ELR (cell line): ENCODE measurements around the gene MTFR1L.
A peak's percentile ranks its signal among the peaks of the same experiment; 100 is the strongest.
"Not testable (repeated sequence)": the region's sequence is repeated elsewhere in the genome, so short reads cannot be mapped to it uniquely, and the experiment has no call there.

Experiments used
- DNase-seq: peaks from one replicate; pipeline ENCODE4 v3.0.0-alpha.2; 2015; ENCODE audit warnings: low read depth

The MTFR1L gene

GRCh38 chr1:25825605-25826004, 5.9 kb downstream of the MTFR1L start:
- DNase-seq, result peak; percentile 29

GRCh38 chr1:25826571-25826970, 6.8 kb downstream of the MTFR1L start:
- no peak for DNase-seq

- no peak for DNase-seq
Measured at GRCh38 chr1:25828491-25828890, 8.7 kb downstream of the MTFR1L start.

GRCh38 chr1:25829046-25829445, 9.3 kb downstream of the MTFR1L start:
- no peak for DNase-seq

GRCh38 chr1:25831569-25832196, 11.9 kb downstream of the MTFR1L start:
- no peak for DNase-seq

GRCh38 chr1:25832336-25833037, 12.7 kb downstream of the MTFR1L start:
- peak; percentile 64 for DNase-seq

- no peak for DNase-seq
Measured at GRCh38 chr1:25833158-25833557, 13.4 kb downstream of the MTFR1L start.

GRCh38 chr1:25834894-25835293, 15.1 kb downstream of the MTFR1L start:
- DNase-seq, result no peak

GRCh38 chr1:25836695-25837094, 16.9 kb downstream of the MTFR1L start:
- DNase-seq, result no peak

- DNase-seq, result peak; percentile 25
Measured at GRCh38 chr1:25837262-25837875, 17.6 kb downstream of the MTFR1L start.

GRCh38 chr1:25839808-25840207, 20.1 kb downstream of the MTFR1L start:
- DNase-seq, result not testable (repeated sequence)

GRCh38 chr1:25843483-25843882, 23.7 kb downstream of the MTFR1L start:
- DNase-seq, result no peak

GRCh38 chr1:25844536-25845337, 25.0 kb downstream of the MTFR1L start:
- peak; percentile 32 for DNase-seq

- no peak for DNase-seq
Measured at GRCh38 chr1:25845664-25846063, 25.9 kb downstream of the MTFR1L start.

GRCh38 chr1:25847929-25848328, 28.2 kb downstream of the MTFR1L start:
- no peak for DNase-seq

GRCh38 chr1:25848531-25848930, 28.8 kb downstream of the MTFR1L start:
- peak; percentile 61 for DNase-seq

- DNase-seq, result no peak
Measured at GRCh38 chr1:25854554-25854953, 34.8 kb downstream of the MTFR1L start.

- DNase-seq, result no peak
Measured at GRCh38 chr1:25856856-25857255, 37.1 kb downstream of the MTFR1L start.

GRCh38 chr1:25858494-25858893, 38.7 kb downstream of the MTFR1L start:
- DNase-seq, result peak; percentile 30

- DNase-seq, result peak; percentile 90
Measured at GRCh38 chr1:25858906-25859789, 39.4 kb downstream of the MTFR1L start, which contains the start of gene AUNIP. TSS of gene AUNIP (minus strand) at chr1:25859457. CDS start at chr1:25859357, 100 bp downstream.
